ENCODE measurements around the gene CCL24. TPM values are rescaled to one million over a fixed set of nuclear protein-coding genes. Genes with fewer than 3 reads are reported as not detected.
"Not testable (repeated sequence)": the region's sequence is repeated elsewhere in the genome, so short reads cannot be mapped to it uniquely, and the experiment has no call there.

Gene CCL24
- total RNA-seq, 1 experiment from 2014 or later = 0.68 TPM

- TF ChIP-seq, protein P1, sequence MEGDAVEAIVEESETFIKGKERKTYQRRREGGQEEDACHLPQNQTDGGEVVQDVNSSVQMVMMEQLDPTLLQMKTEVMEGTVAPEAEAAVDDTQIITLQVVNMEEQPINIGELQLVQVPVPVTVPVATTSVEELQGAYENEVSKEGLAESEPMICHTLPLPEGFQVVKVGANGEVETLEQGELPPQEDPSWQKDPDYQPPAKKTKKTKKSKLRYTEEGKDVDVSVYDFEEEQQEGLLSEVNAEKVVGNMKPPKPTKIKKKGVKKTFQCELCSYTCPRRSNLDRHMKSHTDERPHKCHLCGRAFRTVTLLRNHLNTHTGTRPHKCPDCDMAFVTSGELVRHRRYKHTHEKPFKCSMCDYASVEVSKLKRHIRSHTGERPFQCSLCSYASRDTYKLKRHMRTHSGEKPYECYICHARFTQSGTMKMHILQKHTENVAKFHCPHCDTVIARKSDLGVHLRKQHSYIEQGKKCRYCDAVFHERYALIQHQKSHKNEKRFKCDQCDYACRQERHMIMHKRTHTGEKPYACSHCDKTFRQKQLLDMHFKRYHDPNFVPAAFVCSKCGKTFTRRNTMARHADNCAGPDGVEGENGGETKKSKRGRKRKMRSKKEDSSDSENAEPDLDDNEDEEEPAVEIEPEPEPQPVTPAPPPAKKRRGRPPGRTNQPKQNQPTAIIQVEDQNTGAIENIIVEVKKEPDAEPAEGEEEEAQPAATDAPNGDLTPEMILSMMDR (IDR thresholded peaks at IDR 0.05; ENCODE audit: unreplicated experiment) = no peak
- intact Hi-C loops (cut with micrococcal nuclease; ENCODE audit: unreplicated experiment) = no loop called here
- DNase-seq = no peak
- no peaks in the 10 kb centered on the region for H3K4me1 Mint-ChIP-seq (ENCODE audit: low read depth, unreplicated experiment)
- CTCF ChIA-PET = no interaction called here
- H3K4me3 Mint-ChIP-seq (ENCODE audit: low read depth, unreplicated experiment) = no peak overlapping the region
- no peak overlapping the region for H3K27ac Mint-ChIP-seq (ENCODE audit: unreplicated experiment)
- H3K27me3 Mint-ChIP-seq (ENCODE audit: unreplicated experiment) = peaks cover 15% of the 10 kb centered on the region
- BruUV-seq (replicated peaks) = no TSS peak
- no peaks in the 10 kb centered on the region for H3K9me3 Mint-ChIP-seq (ENCODE audit: low read depth, unreplicated experiment)
- no peaks in the 10 kb centered on the region for H3K36me3 Mint-ChIP-seq (ENCODE audit: insufficient read depth, unreplicated experiment)
Measured at GRCh38 chr7:75798770-75799169, 14.8 kb downstream of the CCL24 start.

DNA sequence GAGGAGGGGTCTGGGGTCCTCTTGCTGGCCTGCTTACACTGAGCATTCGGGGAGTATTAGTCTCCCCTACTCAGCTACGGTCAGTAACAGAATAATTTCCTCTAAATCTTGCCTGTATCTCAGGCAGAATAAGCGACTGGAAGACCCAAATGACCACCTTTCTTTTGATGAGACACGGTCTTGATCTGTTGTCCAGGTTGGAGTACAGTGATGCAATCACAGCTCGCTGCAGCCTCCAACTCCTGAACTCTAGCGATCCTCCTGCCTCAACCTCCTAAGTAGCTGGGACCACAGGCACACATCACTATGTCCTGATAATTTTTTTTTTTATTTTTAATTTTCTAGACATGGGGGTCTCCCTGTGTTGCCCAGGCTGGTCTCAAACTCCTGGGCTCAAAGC is 17.2 kb downstream of the CCL24 start:
- H3K27ac Mint-ChIP-seq (ENCODE audit: unreplicated experiment) = no peak overlapping the region
- no TSS peak for BruUV-seq (replicated peaks)

DNA sequence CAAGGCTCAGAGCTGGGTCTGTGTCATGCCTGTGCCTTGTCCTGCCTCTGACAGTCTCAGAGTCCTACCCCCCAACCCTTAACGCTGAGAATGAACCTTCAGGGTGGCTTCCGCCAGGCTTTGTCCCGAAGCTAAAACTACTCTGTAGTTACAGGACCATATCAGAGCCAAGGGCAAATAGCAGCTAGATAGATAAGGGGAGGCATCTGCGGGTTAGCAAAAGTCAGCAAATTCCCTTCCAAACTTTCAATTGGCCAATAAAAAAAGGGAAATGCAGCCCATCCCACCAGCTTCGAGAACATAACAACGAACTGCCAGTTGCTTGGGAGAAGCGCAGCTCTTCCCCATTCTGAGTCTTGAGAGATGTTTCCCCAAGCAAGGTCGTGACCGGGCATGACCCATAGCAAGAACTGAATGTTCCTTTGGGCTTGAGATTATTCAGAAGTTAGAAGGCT is 17.7 kb downstream of the CCL24 start:
- H3K27ac Mint-ChIP-seq (ENCODE audit: unreplicated experiment) = no peak overlapping the region
- intact Hi-C loops (cut with micrococcal nuclease; ENCODE audit: unreplicated experiment) = no loop called here
- TF ChIP-seq, protein P1 (IDR thresholded peaks at IDR 0.05; ENCODE audit: unreplicated experiment) = no peak
- no peak for DNase-seq
- BruUV-seq (replicated peaks) = no TSS peak
- H3K9me3 Mint-ChIP-seq (ENCODE audit: low read depth, unreplicated experiment) = no peaks in the 10 kb centered on the region
- CTCF ChIA-PET = no interaction called here
- no peaks in the 10 kb centered on the region for H3K36me3 Mint-ChIP-seq (ENCODE audit: insufficient read depth, unreplicated experiment)
- no peak overlapping the region for H3K4me3 Mint-ChIP-seq (ENCODE audit: low read depth, unreplicated experiment)
- no peaks in the 10 kb centered on the region for H3K4me1 Mint-ChIP-seq (ENCODE audit: low read depth, unreplicated experiment)
- peaks cover 18% of the 10 kb centered on the region for H3K27me3 Mint-ChIP-seq (ENCODE audit: unreplicated experiment)

More for the DNA sequence above, 17.2 kb downstream of the CCL24 start:
- H3K4me3 Mint-ChIP-seq (ENCODE audit: low read depth, unreplicated experiment) = no peak overlapping the region
- TF ChIP-seq, protein P1 (IDR thresholded peaks at IDR 0.05; ENCODE audit: unreplicated experiment) = no peak
- no peaks in the 10 kb centered on the region for H3K36me3 Mint-ChIP-seq (ENCODE audit: insufficient read depth, unreplicated experiment)
- intact Hi-C loops (cut with micrococcal nuclease; ENCODE audit: unreplicated experiment) = no loop called here
- no peak for DNase-seq
- H3K4me1 Mint-ChIP-seq (ENCODE audit: low read depth, unreplicated experiment) = no peaks in the 10 kb centered on the region
- CTCF ChIA-PET = no interaction called here
- H3K27me3 Mint-ChIP-seq (ENCODE audit: unreplicated experiment) = peaks cover 18% of the 10 kb centered on the region
- H3K9me3 Mint-ChIP-seq (ENCODE audit: low read depth, unreplicated experiment) = no peaks in the 10 kb centered on the region

- DNase-seq = no peak
- H3K9me3 Mint-ChIP-seq (ENCODE audit: low read depth, unreplicated experiment) = no peaks in the 10 kb centered on the region
- no peak overlapping the region for H3K27ac Mint-ChIP-seq (ENCODE audit: unreplicated experiment)
- CTCF ChIA-PET = no interaction called here
- no peak overlapping the region for H3K4me3 Mint-ChIP-seq (ENCODE audit: low read depth, unreplicated experiment)
- BruUV-seq (replicated peaks) = no TSS peak
- no peaks in the 10 kb centered on the region for H3K36me3 Mint-ChIP-seq (ENCODE audit: insufficient read depth, unreplicated experiment)
- intact Hi-C loops (cut with micrococcal nuclease; ENCODE audit: unreplicated experiment) = no loop called here
- TF ChIP-seq, protein P1 (IDR thresholded peaks at IDR 0.05; ENCODE audit: unreplicated experiment) = no peak
- peaks cover 31% of the 10 kb centered on the region for H3K27me3 Mint-ChIP-seq (ENCODE audit: unreplicated experiment)
- H3K4me1 Mint-ChIP-seq (ENCODE audit: low read depth, unreplicated experiment) = no peaks in the 10 kb centered on the region
Measured at GRCh38 chr7:75793676-75794075, 19.9 kb downstream of the CCL24 start.

- H3K9me3 Mint-ChIP-seq (ENCODE audit: low read depth, unreplicated experiment); H3K4me1 Mint-ChIP-seq (ENCODE audit: low read depth, unreplicated experiment); BruUV-seq (replicated peaks); DNase-seq; intact Hi-C loops (cut with micrococcal nuclease; ENCODE audit: unreplicated experiment); H3K4me3 Mint-ChIP-seq (ENCODE audit: low read depth, unreplicated experiment); H3K36me3 Mint-ChIP-seq (ENCODE audit: insufficient read depth, unreplicated experiment); H3K27ac Mint-ChIP-seq (ENCODE audit: unreplicated experiment): not testable (repeated sequence)
- CTCF ChIA-PET = interaction anchor here (0.7 kb wide), 1 partner anchor 206 kb away, joined by 4 read pairs; no protein-coding TSS in a partner anchor
- peaks cover 31% of the 10 kb centered on the region for H3K27me3 Mint-ChIP-seq (ENCODE audit: unreplicated experiment)
Measured at GRCh38 chr7:75792567-75792966, 21.0 kb downstream of the CCL24 start.
